Measurements from ENCODE around the gene CPXM1. TPM values are rescaled to one million over a fixed set of nuclear protein-coding genes. Genes with fewer than 3 reads are reported as not detected.

CPXM1 gene
- total RNA-seq, 1 donor from 2014 or later = 0.19 TPM

GRCh38 chr20:2804852-2805688, 4.6 kb upstream of the CPXM1 start:
- no peak for DNase-seq (ENCODE audit: low spot score)
- intact Hi-C loops (cut with DNase I) = no loop called here

- no peak for DNase-seq (ENCODE audit: low spot score)
- intact Hi-C loops (cut with DNase I) = no loop called here
Observed at GRCh38 chr20:2804041-2804828, 3.8 kb upstream of the CPXM1 start.

- intact Hi-C loops (cut with DNase I) = no loop called here
- DNase-seq (ENCODE audit: low spot score) = no peak
Observed at GRCh38 chr20:2801286-2801728, 880 bp upstream of the CPXM1 start.

GRCh38 chr20:2799688-2800520, 523 bp downstream of the CPXM1 start:
- no peak for DNase-seq (ENCODE audit: low spot score)
- intact Hi-C loops (cut with DNase I) = no loop called here

- no peak for DNase-seq (ENCODE audit: low spot score)
- intact Hi-C loops (cut with DNase I) = no loop called here
Observed at GRCh38 chr20:2799271-2799670, 1.2 kb downstream of the CPXM1 start.

GRCh38 chr20:2798814-2799213, 1.6 kb downstream of the CPXM1 start:
- intact Hi-C loops (cut with DNase I) = no loop called here
- no peak for DNase-seq (ENCODE audit: low spot score)

- no peak for DNase-seq (ENCODE audit: low spot score)
- intact Hi-C loops (cut with DNase I) = no loop called here
Observed at GRCh38 chr20:2798095-2798805, 2.2 kb downstream of the CPXM1 start.

GRCh38 chr20:2797136-2797983, 3.1 kb downstream of the CPXM1 start:
- intact Hi-C loops (cut with DNase I) = no loop called here
- no peak for DNase-seq (ENCODE audit: low spot score)

GRCh38 chr20:2796011-2796660, 4.3 kb downstream of the CPXM1 start:
- intact Hi-C loops (cut with DNase I) = no loop called here
- DNase-seq (ENCODE audit: low spot score) = no peak

- intact Hi-C loops (cut with DNase I) = no loop called here
Observed at GRCh38 chr20:2795451-2795850, 5.0 kb downstream of the CPXM1 start.

GRCh38 chr20:2794866-2795447, 5.5 kb downstream of the CPXM1 start:
- intact Hi-C loops (cut with DNase I) = no loop called here
- DNase-seq (ENCODE audit: low spot score) = no peak

More at GRCh38 chr20:2795451-2795850, 5.0 kb downstream of the CPXM1 start:
- DNase-seq (ENCODE audit: low spot score) = no peak

GRCh38 chr20:2794202-2794748, 6.2 kb downstream of the CPXM1 start:
- DNase-seq (ENCODE audit: low spot score) = no peak
- intact Hi-C loops (cut with DNase I) = no loop called here

GRCh38 chr20:2793471-2793870, 7.0 kb downstream of the CPXM1 start:
- intact Hi-C loops (cut with DNase I) = no loop called here
- DNase-seq (ENCODE audit: low spot score) = no peak

- intact Hi-C loops (cut with DNase I) = no loop called here
Observed at GRCh38 chr20:2783908-2784566, 16.4 kb downstream of the CPXM1 start.

GRCh38 chr20:2780948-2781347, 19.5 kb downstream of the CPXM1 start:
- intact Hi-C loops (cut with DNase I) = no loop called here
- no peak for DNase-seq (ENCODE audit: low spot score)

More at GRCh38 chr20:2783908-2784566, 16.4 kb downstream of the CPXM1 start:
- no peak for DNase-seq (ENCODE audit: low spot score)

GRCh38 chr20:2778602-2779321, 21.7 kb downstream of the CPXM1 start:
- intact Hi-C loops (cut with DNase I) = no loop called here

More at GRCh38 chr20:2778602-2779321, 21.7 kb downstream of the CPXM1 start:
- no peak for DNase-seq (ENCODE audit: low spot score)
